Osteoblast (primary cell): ENCODE data around the gene CEBPB. TPM values are rescaled to one million over a fixed set of nuclear protein-coding genes. Genes with fewer than 3 reads are reported as not detected.

Experiments used
- DNase-seq: peaks from one replicate; pipeline ENCODE4 v3.0.0; 2011; ENCODE audit warnings: low spot score, mixed read lengths; ENCODE audit not compliant: insufficient read length; ENCODE audit errors: missing footprints
- H2AFZ ChIP-seq: 2 replicates; pipeline ENCODE4 v1.6.0; 2011; ENCODE audit warnings: mild to moderate bottlenecking, low read length
- H3K27ac ChIP-seq: 2 replicates; pipeline ENCODE4 v1.5.1; 2011; ENCODE audit warnings: mild to moderate bottlenecking, low read depth, low read length, moderate library complexity
- H3K27me3 ChIP-seq: 2 replicates; pipeline ENCODE4 v1.6.0; 2012; ENCODE audit warnings: mild to moderate bottlenecking, control low read depth, inconsistent platforms, low read length, moderate library complexity; ENCODE audit not compliant: insufficient read depth
- H3K36me3 ChIP-seq: 2 replicates; pipeline ENCODE4 v1.5.1; 2011; ENCODE audit warnings: mild to moderate bottlenecking, low read length, control low read depth, moderate library complexity; ENCODE audit not compliant: insufficient read depth
- H3K4me1 ChIP-seq: 2 replicates; pipeline ENCODE4 v1.5.1; 2011; ENCODE audit warnings: mild to moderate bottlenecking, low read length, control low read depth, moderate library complexity; ENCODE audit not compliant: insufficient read depth
- H3K4me2 ChIP-seq: 2 replicates; pipeline ENCODE4 v1.6.0; 2011; ENCODE audit warnings: mild to moderate bottlenecking, low read length; ENCODE audit not compliant: insufficient read depth
- H3K4me3 ChIP-seq: fragments of 200-600 bp; sonication (generic); 3 replicates; pipeline ENCODE4 v1.5.1; 2012; ENCODE audit warnings: mild to moderate bottlenecking, low read length, inconsistent platforms; ENCODE audit not compliant: insufficient read depth
- H3K79me2 ChIP-seq: 2 replicates; pipeline ENCODE4 v1.6.0; 2012; ENCODE audit warnings: mild to moderate bottlenecking, low read length, control low read depth, inconsistent platforms; ENCODE audit not compliant: insufficient read depth
- H3K9me3 ChIP-seq: 2 replicates; pipeline ENCODE4 v1.5.1; 2011; ENCODE audit warnings: low read depth, low read length, control low read depth
- H4K20me1 ChIP-seq: 2 replicates; pipeline ENCODE4 v1.6.0; 2012; ENCODE audit warnings: mild to moderate bottlenecking, low read length, control low read depth; ENCODE audit not compliant: insufficient read depth
- total RNA-seq: library from RNA; depleted of rRNA; stranded (reverse); fragments of >200 nt; gene quantifications from 2 replicates; pipeline ENCODE4 v1.2.3, GENCODE V29; 2012
- TF ChIP-seq, protein P1 (sequence below): IDR thresholded peaks from 2 replicates; pipeline ENCODE4 v1.5.1; 2011; ENCODE audit warnings: mild to moderate bottlenecking, low read depth, low read length, moderate library complexity; ENCODE audit errors: extremely low read depth

CEBPB gene
- total RNA-seq, 1 donor = 79.3 TPM

DNA sequence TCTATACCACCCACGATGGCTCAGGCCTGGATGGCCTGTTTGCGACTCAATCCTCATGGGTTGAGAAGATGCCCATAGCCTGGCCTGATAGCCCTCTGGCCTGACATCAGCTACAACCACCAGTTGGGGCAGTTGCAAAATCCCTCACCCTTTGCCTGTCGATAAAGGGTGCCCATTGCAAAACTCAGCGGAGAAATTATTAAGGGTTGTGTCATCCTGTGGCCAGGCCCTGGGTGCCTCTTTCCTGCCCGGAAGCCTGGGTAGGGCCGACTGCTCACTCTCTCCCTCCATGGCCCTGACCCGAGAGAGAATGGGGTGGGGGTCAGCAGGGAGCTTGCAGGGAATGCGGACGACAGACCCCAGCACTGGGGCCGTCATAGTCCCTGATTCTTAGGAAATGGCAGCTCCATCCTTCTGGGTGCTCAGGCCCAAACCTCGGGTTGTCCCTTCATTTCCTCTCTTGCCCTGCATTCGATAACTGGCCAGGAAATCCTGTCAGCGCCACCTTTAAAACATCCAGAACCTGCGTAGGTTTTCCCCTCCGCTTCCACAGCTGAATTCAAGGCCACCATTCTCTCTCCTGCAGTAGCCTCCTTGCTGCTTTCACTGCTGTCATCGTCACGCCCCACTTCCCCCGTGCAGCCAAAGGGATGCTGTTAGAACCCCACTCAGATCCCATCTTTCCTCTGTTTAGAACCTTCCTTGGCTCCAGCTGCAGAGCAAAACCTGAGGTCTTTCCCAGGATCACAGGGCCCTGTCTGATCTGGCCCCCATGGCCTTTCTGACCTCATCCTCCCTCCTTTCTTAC is 31.1 kb downstream of the CEBPB start:
- Histone ChIP-seq H3K36me3 (no peaks in the 10 kb centered on the region), H2AFZ (peak overlapping the region; percentile 69), H3K4me3 (no peak overlapping the region), H3K27ac (peak overlapping the region; percentile 77), H4K20me1 (no peaks in the 10 kb centered on the region), H3K79me2 (no peaks in the 10 kb centered on the region), H3K4me2 (no peak overlapping the region), H3K9me3 (peaks cover 3% of the 10 kb centered on the region), H3K4me1 (peaks cover 39% of the 10 kb centered on the region), H3K27me3 (no peaks in the 10 kb centered on the region)
- TF ChIP-seq, protein P1, sequence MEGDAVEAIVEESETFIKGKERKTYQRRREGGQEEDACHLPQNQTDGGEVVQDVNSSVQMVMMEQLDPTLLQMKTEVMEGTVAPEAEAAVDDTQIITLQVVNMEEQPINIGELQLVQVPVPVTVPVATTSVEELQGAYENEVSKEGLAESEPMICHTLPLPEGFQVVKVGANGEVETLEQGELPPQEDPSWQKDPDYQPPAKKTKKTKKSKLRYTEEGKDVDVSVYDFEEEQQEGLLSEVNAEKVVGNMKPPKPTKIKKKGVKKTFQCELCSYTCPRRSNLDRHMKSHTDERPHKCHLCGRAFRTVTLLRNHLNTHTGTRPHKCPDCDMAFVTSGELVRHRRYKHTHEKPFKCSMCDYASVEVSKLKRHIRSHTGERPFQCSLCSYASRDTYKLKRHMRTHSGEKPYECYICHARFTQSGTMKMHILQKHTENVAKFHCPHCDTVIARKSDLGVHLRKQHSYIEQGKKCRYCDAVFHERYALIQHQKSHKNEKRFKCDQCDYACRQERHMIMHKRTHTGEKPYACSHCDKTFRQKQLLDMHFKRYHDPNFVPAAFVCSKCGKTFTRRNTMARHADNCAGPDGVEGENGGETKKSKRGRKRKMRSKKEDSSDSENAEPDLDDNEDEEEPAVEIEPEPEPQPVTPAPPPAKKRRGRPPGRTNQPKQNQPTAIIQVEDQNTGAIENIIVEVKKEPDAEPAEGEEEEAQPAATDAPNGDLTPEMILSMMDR = no peak
- peak; percentile 97 for DNase-seq

DNA sequence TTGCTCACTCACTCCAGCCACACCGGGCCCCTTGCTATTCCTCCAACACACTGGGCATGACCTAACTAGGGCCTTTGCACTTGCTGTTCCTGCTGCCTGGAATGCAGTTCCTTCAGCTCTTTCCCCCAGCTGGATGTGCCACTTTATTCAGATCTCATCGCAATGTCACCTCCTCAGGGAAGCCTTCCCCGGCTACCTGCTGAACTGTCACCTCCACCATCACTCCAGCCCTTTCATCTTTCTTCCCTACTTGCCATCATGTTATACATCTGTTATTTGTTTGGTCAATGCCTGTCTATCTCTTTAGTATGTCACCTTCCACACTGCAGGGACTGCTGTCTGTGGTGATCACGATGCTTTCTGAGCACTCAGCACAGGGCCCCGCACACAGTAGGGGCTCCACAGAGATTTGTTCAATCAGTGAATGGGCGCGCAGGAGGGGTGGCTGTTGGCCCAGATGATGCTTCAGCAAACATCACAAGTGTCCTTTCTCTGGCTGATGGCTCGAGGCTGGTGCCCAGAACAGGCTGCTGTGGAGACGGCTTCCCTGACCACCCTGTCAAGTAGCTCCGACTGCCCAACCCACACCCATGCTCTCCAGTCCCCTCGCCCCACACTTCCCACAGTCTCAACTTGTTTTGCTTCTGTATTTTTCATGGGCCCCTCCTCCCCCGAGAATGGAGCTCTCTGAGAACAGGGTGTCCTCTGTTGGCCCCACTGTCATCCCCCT is 31.8 kb downstream of the CEBPB start:
- no peaks in the 10 kb centered on the region for H3K79me2 ChIP-seq
- H4K20me1 ChIP-seq = no peaks in the 10 kb centered on the region
- H3K4me1 ChIP-seq = peaks cover 44% of the 10 kb centered on the region
- DNase-seq = peak; percentile 44
- H3K4me2 ChIP-seq = no peak overlapping the region
- no peaks in the 10 kb centered on the region for H3K36me3 ChIP-seq
- peak overlapping the region; percentile 77 for H3K27ac ChIP-seq
- H3K9me3 ChIP-seq = peaks cover 3% of the 10 kb centered on the region
- H3K27me3 ChIP-seq = no peaks in the 10 kb centered on the region
- TF ChIP-seq, protein P1 = no peak
- no peak overlapping the region for H3K4me3 ChIP-seq
- H2AFZ ChIP-seq = no peak overlapping the region

DNA sequence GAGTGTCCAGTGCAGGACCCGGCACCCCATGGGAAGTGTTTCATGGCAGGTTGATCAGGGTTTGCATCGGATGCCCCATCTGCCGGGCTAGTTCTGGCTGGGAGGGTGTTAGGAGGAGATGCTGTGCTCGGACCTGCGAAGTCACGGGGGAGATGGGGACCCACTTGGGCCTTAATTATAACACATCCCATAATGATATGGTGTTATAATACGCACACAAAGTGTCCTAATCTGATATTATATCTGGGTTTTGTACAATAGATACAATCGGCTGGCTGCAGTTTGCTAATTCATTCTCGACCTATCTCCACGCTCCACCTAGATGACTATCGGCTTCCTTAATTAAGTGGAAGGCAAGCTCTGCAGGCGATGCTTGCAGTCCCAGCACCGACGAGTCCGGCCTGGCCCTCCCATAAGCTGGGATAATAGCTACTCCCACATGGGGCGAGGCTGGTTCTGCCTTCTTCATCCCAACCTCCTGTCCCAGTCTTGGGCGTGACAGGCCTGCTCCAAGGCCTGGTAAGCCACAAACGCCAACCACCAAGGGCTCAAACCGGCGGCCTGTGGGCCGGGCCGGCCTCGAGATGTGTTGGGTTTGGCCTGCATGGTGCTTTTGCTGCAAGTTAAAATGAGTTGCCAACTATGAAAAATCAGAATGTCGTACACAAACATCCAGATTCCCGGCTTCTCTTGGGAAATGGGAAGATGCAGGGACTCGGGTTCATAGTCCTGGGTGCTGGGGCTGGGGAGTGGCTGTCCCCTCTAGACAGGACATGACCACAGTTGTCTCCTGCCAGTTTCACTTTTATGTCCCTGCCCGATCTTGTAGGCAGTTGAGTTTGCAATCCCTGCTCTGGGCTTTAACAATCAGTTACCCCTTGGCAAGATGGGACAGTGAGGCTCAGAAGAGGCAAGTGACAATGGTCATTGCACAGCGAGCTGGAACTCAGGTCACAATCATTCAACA is 32.7 kb downstream of the CEBPB start:
- TF ChIP-seq, protein P1 = no peak
- peak overlapping the region; percentile 80 for H3K27ac ChIP-seq
- no peak overlapping the region for H3K4me3 ChIP-seq
- H3K4me2 ChIP-seq = no peak overlapping the region
- H2AFZ ChIP-seq = peak overlapping the region; percentile 6
- H4K20me1 ChIP-seq = no peaks in the 10 kb centered on the region
- DNase-seq = peak; percentile 81
- no peaks in the 10 kb centered on the region for H3K79me2 ChIP-seq
- peaks cover 47% of the 10 kb centered on the region for H3K4me1 ChIP-seq
- H3K9me3 ChIP-seq = peaks cover 3% of the 10 kb centered on the region
- H3K27me3 ChIP-seq = no peaks in the 10 kb centered on the region
- no peaks in the 10 kb centered on the region for H3K36me3 ChIP-seq
